ENCODE results near the gene ATP9A.
A peak's percentile ranks its signal among the peaks of the same experiment; 100 is the strongest.
"Not testable (repeated sequence)": the region's sequence is repeated elsewhere in the genome, so short reads cannot be mapped to it uniquely, and the experiment has no call there.

The ATP9A gene

DNA sequence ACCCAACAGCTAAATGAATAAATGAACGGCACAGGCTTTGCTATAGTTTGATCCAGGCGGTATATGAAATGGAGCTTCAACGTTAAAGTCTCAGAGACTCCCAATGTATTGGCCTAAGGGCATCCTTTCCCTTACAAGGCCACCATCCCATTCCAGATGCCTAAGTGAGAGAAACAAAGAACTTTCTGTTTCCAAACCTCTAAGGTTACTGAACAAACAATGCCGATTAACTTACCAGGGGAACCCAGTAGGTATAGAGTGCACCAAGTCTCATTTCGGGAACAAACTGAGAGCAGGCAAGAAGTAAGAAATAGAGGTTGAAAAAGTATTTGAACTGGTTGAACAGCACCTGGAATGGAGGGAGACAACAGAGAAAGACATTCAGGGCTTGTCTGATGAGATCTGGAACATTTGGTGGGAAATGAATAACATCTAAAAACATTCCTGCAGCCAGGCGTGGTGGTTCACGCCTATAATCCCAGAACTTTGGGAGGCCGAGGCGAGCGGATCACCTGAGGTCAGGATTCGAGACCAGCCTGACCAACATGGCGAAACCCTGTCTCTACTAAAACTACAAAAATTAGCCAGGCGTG lies 42.5 kb downstream of the ATP9A start:
- no peak for DNase-seq

DNA sequence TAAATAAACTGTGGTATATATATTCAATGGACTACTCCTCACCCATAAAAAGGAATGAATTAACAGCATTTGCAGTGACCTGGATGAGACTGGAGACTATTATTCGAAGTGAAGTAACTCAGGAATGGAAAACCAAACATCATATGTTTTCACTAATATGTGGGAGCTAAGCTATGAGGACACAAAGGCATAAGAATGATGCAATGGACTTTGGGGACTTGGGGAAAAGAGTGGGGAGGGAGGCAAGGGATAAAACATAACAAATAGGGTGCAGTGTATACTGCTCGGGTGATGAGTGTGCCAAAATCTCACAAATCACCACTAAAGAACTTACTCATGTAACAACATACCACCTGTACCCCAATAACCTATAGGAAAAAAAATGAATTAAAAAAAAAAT lies 45.2 kb downstream of the ATP9A start:
- DNase-seq, result not testable (repeated sequence)

- DNase-seq, result not testable (repeated sequence)
These were observed 45.9 kb downstream of the ATP9A start for GRCh38 chr20:51722246-51722645.

- DNase-seq, result no peak
These were observed 47.3 kb downstream of the ATP9A start for GRCh38 chr20:51720854-51721253.

DNA sequence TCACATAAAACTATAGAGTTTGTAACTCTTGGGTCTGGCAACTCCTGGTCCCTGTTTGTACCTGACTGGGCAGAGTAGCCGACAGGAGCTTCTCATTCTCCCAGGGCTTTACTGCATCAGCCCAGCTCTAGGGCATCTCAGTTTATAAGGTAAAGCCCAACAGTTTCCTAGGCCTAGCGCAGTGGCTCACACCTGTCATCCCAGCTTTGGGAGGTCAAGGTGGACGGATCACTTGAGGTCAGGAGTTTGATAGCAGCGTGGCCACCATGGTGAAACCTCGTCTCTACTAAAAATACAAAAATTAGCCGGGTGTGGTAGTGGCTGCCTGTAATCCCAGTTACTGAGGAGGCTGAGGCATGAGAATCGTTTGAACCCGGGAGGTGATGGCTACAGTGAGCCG lies 47.8 kb downstream of the ATP9A start:
- DNase-seq, result no peak

DNA sequence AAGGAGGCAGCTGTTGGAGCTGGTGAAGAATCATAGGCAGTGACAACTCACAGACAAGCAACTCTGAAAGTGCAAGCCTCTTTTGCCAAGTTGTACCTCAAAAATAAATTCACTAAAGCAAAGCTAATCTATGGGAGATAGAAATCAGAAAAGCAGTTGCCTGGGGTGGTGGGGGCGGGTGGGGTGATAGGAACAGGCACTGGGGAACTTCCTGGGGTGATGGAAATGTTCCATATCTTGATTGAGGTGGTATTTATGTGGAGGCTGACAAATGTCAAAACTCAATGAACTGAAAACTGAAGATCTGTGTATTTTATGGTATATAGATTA lies 52.4 kb downstream of the ATP9A start:
- DNase-seq, result no peak

GRCh38 chr20:51715163-51715855 lies 52.9 kb downstream of the ATP9A start:
- DNase-seq, result no peak

- DNase-seq, result no peak
These were observed 55.0 kb downstream of the ATP9A start for GRCh38 chr20:51713213-51713598.

DNA sequence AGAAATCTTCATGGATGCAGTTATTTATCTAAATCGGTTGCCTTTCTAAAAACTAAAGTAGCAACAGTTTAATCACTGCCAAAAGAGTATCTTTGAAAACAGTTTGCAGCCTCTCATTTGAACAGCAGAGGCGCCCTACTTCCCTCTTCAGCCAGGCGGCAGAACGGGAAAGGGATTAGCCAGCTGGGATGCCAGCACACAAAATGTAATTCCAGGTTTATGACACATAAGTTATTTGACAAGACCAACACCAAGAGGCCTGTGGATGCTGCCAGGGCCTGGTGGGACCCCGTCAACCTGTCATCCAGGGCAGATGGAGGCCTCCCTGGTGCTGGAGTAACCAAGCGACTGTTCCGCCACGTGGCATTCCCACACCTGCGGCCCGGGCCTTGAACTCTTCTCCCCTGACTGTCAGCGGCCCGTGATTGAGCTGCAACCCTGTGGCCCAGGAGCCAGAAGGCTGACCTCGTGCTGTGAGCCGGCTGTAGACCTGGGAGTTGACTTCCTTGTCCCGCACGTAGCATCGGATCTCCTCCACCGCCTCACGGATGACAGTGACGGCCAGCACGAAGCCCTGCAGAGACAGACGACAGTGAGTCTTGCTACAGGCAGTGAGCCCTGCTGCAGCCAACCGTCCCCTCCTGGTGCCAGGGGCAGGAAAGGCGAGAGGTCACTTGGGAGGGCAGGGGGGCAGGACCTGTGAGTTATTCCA lies 55.5 kb downstream of the ATP9A start:
- peak; percentile 32 for DNase-seq

DNA sequence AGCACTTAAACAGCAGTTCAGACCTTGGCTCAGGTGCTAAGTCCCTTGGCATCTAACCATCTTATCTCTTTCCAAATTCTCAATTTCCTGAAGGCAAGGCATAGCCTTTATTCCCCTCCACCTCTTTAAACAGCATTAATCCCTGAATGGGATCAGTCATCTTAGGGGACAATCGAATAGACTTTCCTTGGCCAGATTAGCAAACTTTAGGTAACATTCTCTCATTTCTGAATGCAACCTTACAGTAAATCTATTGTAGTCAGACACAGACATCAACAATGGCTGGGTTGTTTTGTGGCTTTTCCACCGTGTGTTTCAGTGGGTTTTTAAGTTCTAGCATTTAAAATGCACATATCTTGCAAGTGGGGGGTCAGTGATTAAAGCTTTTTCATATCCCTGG lies 56.8 kb downstream of the ATP9A start:
- no peak for DNase-seq

DNA sequence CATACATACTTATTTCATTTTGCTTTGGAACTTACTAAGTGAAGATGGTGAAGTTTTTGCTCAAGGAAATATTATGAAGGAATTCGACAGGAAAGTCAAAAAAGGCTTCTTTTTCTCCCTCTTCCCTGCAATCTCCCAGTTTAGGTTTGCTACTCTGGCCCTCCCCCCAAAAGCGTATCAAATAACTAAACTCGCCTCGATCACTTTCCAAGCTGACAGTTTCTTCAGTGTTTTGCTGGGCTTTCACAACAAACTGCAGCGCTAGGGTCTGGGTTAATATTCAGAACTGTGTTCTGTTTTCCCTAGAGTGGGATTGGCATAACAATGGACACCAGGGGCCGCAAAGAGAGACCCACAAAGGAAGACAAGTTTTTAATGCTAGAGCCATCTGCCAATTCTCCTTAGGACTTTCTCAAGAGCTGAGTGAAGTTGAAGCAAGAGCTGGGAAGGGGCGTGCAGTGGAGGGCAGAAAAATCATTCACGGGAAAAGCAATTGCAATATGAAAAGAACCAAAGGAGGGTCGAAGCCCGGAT lies 57.8 kb downstream of the ATP9A start:
- no peak for DNase-seq

- DNase-seq, result no peak
These were observed 62.8 kb downstream of the ATP9A start for GRCh38 chr20:51705400-51705799.

DNA sequence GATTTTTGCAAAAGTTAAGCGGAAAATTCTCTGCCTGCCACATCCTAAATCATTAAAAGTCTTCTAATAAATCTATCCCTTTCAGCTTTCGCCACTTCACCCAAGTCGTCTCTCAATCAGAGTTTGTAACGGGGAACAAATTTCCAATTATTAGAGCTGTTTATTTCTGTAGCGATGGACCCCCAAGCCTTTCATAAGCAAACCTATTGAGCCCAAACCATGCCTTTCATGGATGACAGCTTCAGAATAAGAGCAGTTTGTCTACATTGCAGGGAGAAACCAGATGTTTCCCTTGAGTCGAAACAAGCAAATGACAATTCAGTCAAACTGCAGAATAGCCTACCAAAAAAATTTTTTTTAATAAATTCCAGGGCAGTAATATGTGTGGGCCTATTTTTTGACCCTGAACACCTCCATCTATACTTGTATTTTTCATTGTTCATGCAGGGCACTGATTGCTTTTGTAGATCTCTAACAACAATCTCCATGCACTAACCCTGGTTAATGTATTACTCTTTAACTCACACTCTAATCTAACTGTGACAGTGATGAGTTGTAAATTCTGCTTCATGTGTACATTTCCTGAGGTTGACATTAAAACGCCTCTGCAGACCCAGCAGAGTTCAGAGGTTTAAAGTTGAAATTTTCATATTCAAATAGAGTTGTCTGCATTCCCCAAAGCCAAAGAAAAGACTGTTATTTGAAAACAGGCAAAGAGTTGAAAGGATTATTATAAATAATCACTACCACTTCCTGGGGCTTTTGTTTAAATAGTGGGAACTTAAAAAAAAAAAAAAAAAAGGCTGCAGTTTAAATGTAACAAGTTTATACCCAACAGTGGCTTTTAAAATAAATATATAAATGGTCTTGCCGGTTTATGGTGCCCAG lies 64.5 kb downstream of the ATP9A start:
- no peak for DNase-seq

DNA sequence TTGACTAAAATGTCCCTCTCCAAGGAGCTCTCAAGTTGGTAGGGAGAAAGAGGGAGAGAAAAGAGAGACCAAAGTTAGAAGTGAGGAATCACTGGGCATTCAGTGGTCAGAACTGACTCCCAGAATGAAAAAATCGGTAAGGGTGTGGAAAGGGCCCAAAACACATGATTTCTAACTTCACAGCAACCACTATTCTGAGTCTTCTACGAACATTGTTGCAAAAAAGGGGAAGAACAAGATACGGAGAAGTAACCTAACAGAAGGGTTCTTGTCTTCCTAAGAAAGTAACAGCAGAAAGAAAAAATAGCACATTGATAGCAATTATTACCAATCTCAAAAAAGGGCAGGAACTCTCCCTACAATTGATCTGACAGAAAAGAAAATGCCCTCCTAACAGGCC lies 65.6 kb downstream of the ATP9A start:
- DNase-seq, result no peak

GRCh38 chr20:51700809-51701285 lies 67.3 kb downstream of the ATP9A start:
- peak; percentile 44 for DNase-seq

- DNase-seq, result no peak
These were observed 69.9 kb downstream of the ATP9A start for GRCh38 chr20:51698252-51698651.

GRCh38 chr20:51697096-51697826 lies 70.9 kb downstream of the ATP9A start:
- no peak for DNase-seq

DNA sequence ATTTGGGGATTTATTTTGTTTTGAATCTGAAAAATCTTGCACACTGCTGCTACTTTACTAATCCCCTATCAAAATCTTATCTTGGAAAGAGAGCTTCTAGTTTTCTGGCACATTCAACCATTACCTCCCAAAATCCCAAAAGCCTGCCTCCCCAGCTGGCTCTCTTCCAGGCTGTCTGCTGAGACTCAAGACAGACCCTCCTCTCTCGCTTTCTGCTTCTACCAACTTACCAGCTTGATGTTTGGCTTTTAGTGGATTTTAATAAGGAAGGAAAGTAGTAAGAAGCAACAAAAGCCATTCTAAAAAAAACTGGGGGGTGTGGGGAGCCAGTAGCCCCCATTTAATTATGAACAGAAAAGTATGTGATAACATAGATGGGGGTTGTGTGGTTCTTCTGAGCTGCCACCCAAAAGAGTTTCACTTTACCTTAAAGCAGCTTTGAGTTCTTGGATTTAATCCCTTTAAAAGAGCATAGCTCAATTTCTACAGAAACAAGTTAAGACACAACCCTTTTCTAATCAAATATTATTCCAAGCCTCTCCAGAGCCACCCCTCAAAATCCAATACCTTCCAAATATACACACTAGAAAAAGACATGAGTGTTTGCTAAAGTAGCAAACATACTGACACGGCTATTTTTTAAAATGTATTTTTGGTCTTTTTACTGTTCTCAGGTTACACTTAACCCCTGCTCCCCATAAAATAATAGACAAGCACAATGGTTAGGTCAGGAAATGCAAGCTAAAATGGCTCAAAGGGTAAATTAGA lies 71.7 kb downstream of the ATP9A start:
- peak; percentile 32 for DNase-seq

DNA sequence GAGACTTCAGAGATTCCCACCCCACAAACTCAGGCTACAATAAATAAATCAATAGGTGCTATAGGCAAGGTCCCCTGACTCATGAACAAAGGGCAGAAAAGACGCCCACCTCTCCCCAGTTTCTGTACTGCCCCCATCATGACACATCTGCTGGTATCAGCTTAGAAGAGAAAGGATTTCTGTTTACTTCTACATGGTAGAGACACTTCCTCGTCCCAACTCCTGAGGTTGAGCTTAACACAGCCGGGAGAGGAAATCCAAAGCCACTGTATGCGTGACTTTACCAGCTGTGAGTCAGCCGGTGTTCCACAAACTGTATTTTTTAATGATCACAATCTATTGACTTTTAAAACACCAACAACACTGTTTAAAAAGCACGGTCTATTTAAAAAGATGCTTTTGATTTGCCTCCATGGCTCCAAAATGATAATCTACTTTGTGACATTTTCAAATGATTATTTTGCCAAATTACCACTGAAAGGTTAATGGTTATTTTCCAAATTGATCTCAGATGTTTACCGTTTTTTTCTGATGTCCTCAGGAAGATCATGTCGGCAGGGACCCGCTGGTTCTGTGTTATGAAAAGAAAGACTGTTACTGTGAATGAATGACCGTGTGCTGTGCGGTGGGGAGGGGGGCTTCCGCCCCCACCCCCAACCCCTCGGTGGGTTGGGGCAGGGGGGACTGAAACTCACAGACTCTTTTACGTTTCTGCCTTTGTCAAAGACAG lies 72.5 kb downstream of the ATP9A start:
- no peak for DNase-seq

DNA sequence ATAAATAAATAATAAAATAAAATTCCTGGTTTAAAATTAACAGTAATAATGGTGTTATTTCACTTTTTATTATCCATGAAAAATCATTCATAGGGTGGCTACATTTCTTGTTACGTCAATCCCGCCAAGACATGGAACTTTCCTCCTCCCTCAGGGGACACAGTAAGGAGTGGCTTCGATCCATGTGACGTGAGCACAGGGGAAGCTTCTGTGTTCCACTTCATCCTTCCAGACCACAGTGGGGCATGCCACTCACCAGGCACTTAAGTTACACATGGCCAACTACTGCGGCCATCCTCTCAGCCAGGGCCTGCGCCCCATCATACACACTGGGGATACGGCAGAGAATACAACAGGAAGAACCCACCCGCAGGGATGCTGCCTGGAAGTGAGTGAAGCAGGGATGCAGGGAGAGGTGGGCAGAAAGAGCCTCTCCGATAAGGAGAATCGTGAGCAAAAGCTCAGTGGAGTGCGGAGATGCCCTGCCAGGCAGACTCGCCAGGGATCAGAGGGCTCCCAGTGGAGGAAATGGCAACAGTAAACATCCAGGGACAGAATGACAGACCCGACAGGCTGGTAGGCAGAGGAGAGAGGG lies 75.3 kb downstream of the ATP9A start:
- peak; percentile 25 for DNase-seq
